ENCODE measurements around the gene TWF2. TPM values are rescaled to one million over a fixed set of nuclear protein-coding genes. Genes with fewer than 3 reads are reported as not detected.

Gene TWF2
- total and polyA plus RNA-seq, 10 of the 15 experiments (the other 5 are each of a cell fraction or from before 2014, with no cell fraction given), result 0.16 to 106 (median 68.5) TPM

- TF ChIP-seq CEBPZ (IDR thresholded peaks at IDR 0.05; ENCODE audit: low read depth, low read length) (no peak), ZNF384 (IDR thresholded peaks at IDR 0.05; ENCODE audit: borderline replicate concordance, low read depth, low read length) (peak; percentile 69; the same call in 1 of the 2 replicates), ZBTB11 (CRISPR knock-in tag; IDR thresholded peaks at IDR 0.05) (no peak), PAX8 (IDR thresholded peaks at IDR 0.05) (no peak), ZNF24 (IDR thresholded peaks at IDR 0.05) (0 out of 2 replicates have a peak, but pooled peaks have one; percentile 6), PML (IDR thresholded peaks at IDR 0.05; ENCODE audit: low read length) (peak; percentile 87), E2F8 (IDR thresholded peaks at IDR 0.05; ENCODE audit: low read depth, partially characterized antibody) (no peak), ELK1 (IDR thresholded peaks at IDR 0.05; ENCODE audit: low read depth, low read length) (no peak), RUNX3 (IDR thresholded peaks at IDR 0.05; ENCODE audit: low read length) (peak; percentile 81), CTCF (IDR thresholded peaks at IDR 0.05 in 2 of 3, conservative IDR thresholded peaks at IDR 0.05 in 1 of 3; ENCODE audit: control insufficient read depth in 2 of 3, extremely low read depth in 1 of 3, insufficient read depth in 1 of 3, low read depth in 3 of 3, low read length in 3 of 3) (peak; percentile 33 to 46 (median 43); a peak in 5 of 6 replicates), SIN3A (IDR thresholded peaks at IDR 0.05; ENCODE audit: low read depth, low read length) (0 out of 2 replicates have a peak, but pooled peaks have one; percentile 71), ZZZ3 (IDR thresholded peaks at IDR 0.05; ENCODE audit: control insufficient read depth, insufficient read length, low read depth) (no peak), E4F1 (IDR thresholded peaks at IDR 0.05; ENCODE audit: borderline replicate concordance, partially characterized antibody) (no peak)
Observed at GRCh38 chr3:52278510-52279069, 39.6 kb upstream of the TWF2 start, which contains the start of gene WDR82 (continued).

All from GM12878 (cell line).